ENCODE data around the gene SLC25A52.

Gene SLC25A52

GRCh38 chr18:31791817-31792579, 31.3 kb upstream of the SLC25A52 start:
- H3K4me3 ChIP-seq (ENCODE audit: low read depth, low read length) = no peak overlapping the region
- DNase-seq (ENCODE audit: low read depth) = peak; percentile 81
- no peak for TF ChIP-seq CTCF (IDR thresholded peaks at IDR 0.05; ENCODE audit: insufficient read depth, low read depth, low read length, missing control alignments)

- no peak for TF ChIP-seq CTCF (IDR thresholded peaks at IDR 0.05; ENCODE audit: insufficient read depth, low read depth, low read length, missing control alignments)
- DNase-seq (ENCODE audit: low read depth) = no peak
Observed at GRCh38 chr18:31789409-31789808, 28.7 kb upstream of the SLC25A52 start.

GRCh38 chr18:31783059-31783458, 22.4 kb upstream of the SLC25A52 start:
- no peak overlapping the region for H3K4me3 ChIP-seq (ENCODE audit: low read depth, low read length)
- TF ChIP-seq CTCF (IDR thresholded peaks at IDR 0.05; ENCODE audit: insufficient read depth, low read depth, low read length, missing control alignments) = no peak
- no peak for DNase-seq (ENCODE audit: low read depth)

More at GRCh38 chr18:31789409-31789808, 28.7 kb upstream of the SLC25A52 start:
- no peak overlapping the region for H3K4me3 ChIP-seq (ENCODE audit: low read depth, low read length)

GRCh38 chr18:31778391-31778950, 17.8 kb upstream of the SLC25A52 start:
- DNase-seq (ENCODE audit: low read depth) = no peak
- no peak overlapping the region for H3K4me3 ChIP-seq (ENCODE audit: low read depth, low read length)
- TF ChIP-seq CTCF (IDR thresholded peaks at IDR 0.05; ENCODE audit: insufficient read depth, low read depth, low read length, missing control alignments) = no peak

- H3K4me3 ChIP-seq (ENCODE audit: low read depth, low read length) = no peak overlapping the region
- no peak for DNase-seq (ENCODE audit: low read depth)
- TF ChIP-seq CTCF (IDR thresholded peaks at IDR 0.05; ENCODE audit: insufficient read depth, low read depth, low read length, missing control alignments) = no peak
Observed at GRCh38 chr18:31776093-31776492, 15.4 kb upstream of the SLC25A52 start.

GRCh38 chr18:31774962-31775361, 14.3 kb upstream of the SLC25A52 start:
- H3K4me3 ChIP-seq (ENCODE audit: low read depth, low read length) = no peak overlapping the region
- TF ChIP-seq CTCF (IDR thresholded peaks at IDR 0.05; ENCODE audit: insufficient read depth, low read depth, low read length, missing control alignments) = no peak

GRCh38 chr18:31774477-31774785, 13.8 kb upstream of the SLC25A52 start:
- H3K4me3 ChIP-seq (ENCODE audit: low read depth, low read length) = no peak overlapping the region
- no peak for TF ChIP-seq CTCF (IDR thresholded peaks at IDR 0.05; ENCODE audit: insufficient read depth, low read depth, low read length, missing control alignments)
- DNase-seq (ENCODE audit: low read depth) = peak; percentile 52

More at GRCh38 chr18:31774962-31775361, 14.3 kb upstream of the SLC25A52 start:
- DNase-seq (ENCODE audit: low read depth) = no peak

All from GM12865 (cell line).